Neural crest cell (in vitro differentiated cells): ENCODE results near the gene TWF2. TPM values are rescaled to one million over a fixed set of nuclear protein-coding genes. Genes with fewer than 3 reads are reported as not detected.

ENCODE experiments used
- DNase-seq: peaks from one replicate; pipeline ENCODE4 v3.0.0; 2021; ENCODE audit warnings: low read depth, mixed read lengths, low spot score
- H3K27ac Mint-ChIP-seq: one replicate; pipeline ENCODE4 v1.8.0; 2021; ENCODE audit warnings: mild to moderate bottlenecking, mixed read lengths; ENCODE audit not compliant: unreplicated experiment
- H3K27me3 Mint-ChIP-seq: 2 replicates; pipeline ENCODE4 v1.8.0; 2021; ENCODE audit warnings: low read depth, mild to moderate bottlenecking, mixed read lengths
- H3K36me3 Mint-ChIP-seq: 2 replicates; pipeline ENCODE4 v1.8.0; 2021; ENCODE audit warnings: low read depth, mild to moderate bottlenecking, mixed read lengths
- H3K4me1 Mint-ChIP-seq: 2 replicates; pipeline ENCODE4 v1.8.0; 2021; ENCODE audit warnings: mixed read lengths
- H3K4me3 Mint-ChIP-seq: one replicate; pipeline ENCODE4 v1.8.0; 2021; ENCODE audit warnings: mild to moderate bottlenecking, mixed read lengths
- H3K9me3 Mint-ChIP-seq: 2 replicates; pipeline ENCODE4 v1.8.0; 2021; ENCODE audit warnings: mixed read lengths
- CTCF ChIP-seq: fragments of 200-600 bp; sonication (generic); conservative IDR thresholded peaks from 2 replicates; pipeline ENCODE4 v1.5.0; 2021; ENCODE audit warnings: antibody characterized with exemption, mild to moderate bottlenecking
- total RNA-seq: library from RNA; stranded (reverse); gene quantifications from 2 replicates; pipeline ENCODE4 v1.2.1, GENCODE V29; 2021

The TWF2 gene
- total RNA-seq, 1 donor from 2014 or later: 31.7 TPM

DNA sequence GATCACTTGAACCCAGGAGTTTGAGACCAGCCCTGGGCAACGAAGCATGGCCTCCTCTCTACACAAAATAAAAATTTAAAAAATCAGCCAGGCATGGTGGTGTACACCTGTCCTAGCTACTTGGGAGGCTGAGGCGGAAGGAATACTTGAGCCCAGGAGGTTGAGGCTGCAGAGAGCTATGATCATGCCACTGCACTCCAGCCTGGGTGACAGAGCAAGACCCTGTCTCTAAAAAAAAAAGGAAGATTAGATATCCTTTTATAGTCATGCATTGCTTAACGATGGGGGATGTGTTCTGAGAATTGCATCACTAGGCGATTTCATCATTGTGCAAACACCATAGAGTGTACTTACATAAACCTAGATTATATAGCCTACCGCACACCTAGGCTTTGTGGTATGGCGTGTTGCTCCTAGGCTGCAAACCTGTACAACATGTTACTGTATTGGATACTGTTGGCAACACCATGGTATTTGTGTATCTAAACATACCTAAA lies 28.4 kb downstream of the TWF2 start:
- Mint-ChIP-seq H3K27ac (no peak overlapping the region), H3K36me3 (peaks cover 36% of the 10 kb centered on the region), H3K27me3 (no peaks in the 10 kb centered on the region), H3K4me3 (no peak overlapping the region), H3K9me3 (no peaks in the 10 kb centered on the region), H3K4me1 (no peaks in the 10 kb centered on the region)
- TF ChIP-seq CTCF: no peak
- no peak for DNase-seq

GRCh38 chr3:52210037-52210436 lies 28.9 kb downstream of the TWF2 start:
- no peaks in the 10 kb centered on the region for H3K4me1 Mint-ChIP-seq
- no peaks in the 10 kb centered on the region for H3K27me3 Mint-ChIP-seq
- no peak for TF ChIP-seq CTCF

DNA sequence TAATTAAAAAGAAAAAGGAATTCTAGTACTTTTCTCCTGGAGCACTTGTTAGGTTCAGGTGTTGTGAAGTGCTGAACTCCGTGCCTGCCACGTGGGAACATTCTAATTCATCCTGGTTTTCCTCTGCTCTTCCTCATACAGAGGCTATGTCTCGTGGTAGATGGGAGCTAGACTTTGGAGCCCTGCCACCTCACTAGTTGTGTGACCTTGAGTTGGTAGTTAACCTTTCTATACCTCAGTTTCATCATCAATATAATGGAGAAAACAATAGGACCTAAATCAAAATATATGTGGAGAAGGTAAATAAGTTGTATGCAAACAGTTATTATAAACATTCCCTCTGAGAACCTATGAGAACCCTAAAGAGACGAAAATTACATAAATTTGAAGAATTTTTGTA lies 30.4 kb downstream of the TWF2 start:
- no peak for DNase-seq
- H3K4me3 Mint-ChIP-seq: no peak overlapping the region
- TF ChIP-seq CTCF: no peak
- H3K27me3 Mint-ChIP-seq: no peaks in the 10 kb centered on the region
- no peaks in the 10 kb centered on the region for H3K9me3 Mint-ChIP-seq
- peaks cover 35% of the 10 kb centered on the region for H3K36me3 Mint-ChIP-seq
- no peak overlapping the region for H3K27ac Mint-ChIP-seq
- no peaks in the 10 kb centered on the region for H3K4me1 Mint-ChIP-seq

More at GRCh38 chr3:52210037-52210436, 28.9 kb downstream of the TWF2 start:
- DNase-seq: no peak
- Mint-ChIP-seq H3K9me3 (no peaks in the 10 kb centered on the region), H3K36me3 (peaks cover 35% of the 10 kb centered on the region), H3K4me3 (no peak overlapping the region), H3K27ac (peak overlapping the region; percentile 58)

DNA sequence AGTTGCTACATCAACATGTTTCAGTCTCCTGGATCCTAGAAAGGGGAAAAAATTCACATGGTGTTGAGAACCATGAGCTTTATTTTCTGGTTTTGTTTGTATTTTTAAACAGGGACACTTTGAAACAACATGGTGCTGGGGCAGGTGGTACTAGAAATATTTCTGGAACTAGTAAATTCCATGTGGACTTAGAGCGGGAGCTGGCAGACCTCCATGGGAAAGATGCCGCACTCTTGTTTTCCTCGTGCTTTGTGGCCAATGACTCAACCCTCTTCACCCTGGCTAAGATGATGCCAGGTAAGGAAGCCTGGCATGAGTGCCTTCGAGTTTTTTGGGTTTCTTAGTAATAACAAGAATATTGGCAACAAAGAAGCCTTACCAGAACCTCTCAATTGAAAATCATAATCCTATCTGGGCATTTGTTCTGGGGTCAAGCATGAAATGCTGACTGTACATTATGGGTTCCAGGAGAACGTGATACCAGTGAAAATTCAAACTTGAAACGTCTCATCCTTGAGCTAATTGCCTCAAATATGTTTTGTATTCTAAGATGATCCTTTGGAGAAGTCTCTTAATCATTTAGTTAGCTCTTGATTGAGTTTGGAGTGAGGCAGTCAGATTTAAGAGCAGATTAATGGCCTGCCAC lies 33.1 kb downstream of the TWF2 start:
- peaks cover 37% of the 10 kb centered on the region for H3K36me3 Mint-ChIP-seq
- no peaks in the 10 kb centered on the region for H3K27me3 Mint-ChIP-seq
- no peaks in the 10 kb centered on the region for H3K4me1 Mint-ChIP-seq
- DNase-seq: no peak
- H3K27ac Mint-ChIP-seq: no peak overlapping the region
- H3K4me3 Mint-ChIP-seq: no peak overlapping the region
- H3K9me3 Mint-ChIP-seq: no peaks in the 10 kb centered on the region
- no peak for TF ChIP-seq CTCF

DNA sequence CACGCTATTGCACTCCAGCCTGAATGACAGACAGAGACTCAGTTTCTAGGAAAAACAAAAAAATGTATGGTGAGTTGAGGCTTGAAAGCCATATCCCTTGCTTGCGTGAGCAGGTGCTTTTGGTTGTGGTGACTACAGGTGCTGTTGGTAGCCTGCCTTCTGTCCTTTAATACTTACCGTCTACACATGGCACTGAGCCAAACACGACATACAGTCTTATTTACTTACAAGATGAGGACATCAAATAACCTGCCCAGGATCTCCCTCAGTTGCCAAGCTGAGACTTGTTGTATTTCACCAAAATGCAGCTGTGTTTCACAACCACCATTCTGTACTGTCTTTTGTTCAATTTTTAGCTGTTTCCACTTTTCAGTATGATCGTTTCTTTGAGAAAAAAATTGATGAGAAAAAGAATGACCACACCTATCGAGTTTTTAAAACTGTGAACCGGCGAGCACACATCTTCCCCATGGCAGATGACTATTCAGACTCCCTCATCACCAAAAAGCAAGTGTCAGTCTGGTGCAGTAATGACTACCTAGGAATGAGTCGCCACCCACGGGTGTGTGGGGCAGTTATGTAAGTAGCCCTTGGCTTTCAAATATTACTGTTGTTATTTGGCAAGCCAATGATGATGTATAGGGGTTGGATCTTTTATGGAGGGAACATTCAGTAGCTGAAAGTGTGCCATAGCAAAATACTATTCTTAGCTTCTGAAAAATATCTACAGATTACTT lies 34.5 kb downstream of the TWF2 start:
- peaks cover 7% of the 10 kb centered on the region for H3K4me1 Mint-ChIP-seq
- H3K36me3 Mint-ChIP-seq: peaks cover 36% of the 10 kb centered on the region
- H3K27me3 Mint-ChIP-seq: no peaks in the 10 kb centered on the region
- TF ChIP-seq CTCF: no peak
- DNase-seq: no peak
- no peak overlapping the region for H3K4me3 Mint-ChIP-seq
- no peaks in the 10 kb centered on the region for H3K9me3 Mint-ChIP-seq
- no peak overlapping the region for H3K27ac Mint-ChIP-seq
